SK-N-SH (cell line): ENCODE results near the gene PLLP.

Source experiments
- EP300 ChIP-seq, 2 experiments: IDR thresholded peaks; 2 replicates each; pipeline versions ENCODE4 v1.4.0 to v1.6.1; 2012; ENCODE audit warnings: borderline replicate concordance in 1 of 2, low read depth in 1 of 2, low read length in 1 of 2
- FOXM1 ChIP-seq: IDR thresholded peaks from 2 replicates; pipeline ENCODE4 v1.4.0; 2012; ENCODE audit warnings: low read depth, mild to moderate bottlenecking
- JUND ChIP-seq: IDR thresholded peaks from 2 replicates; pipeline ENCODE4 v1.4.0; 2012
- RAD21 ChIP-seq: IDR thresholded peaks from 2 replicates; pipeline ENCODE4 v1.6.1; 2012; ENCODE audit warnings: mild to moderate bottlenecking, low read length
- RFX5 ChIP-seq: IDR thresholded peaks from 2 replicates; pipeline ENCODE4 v1.6.1; 2012; ENCODE audit warnings: mild to moderate bottlenecking, improper control_type of control experiment, low read length
- TF ChIP-seq, protein P1 (sequence below): fragments of 200-600 bp; sonication (generic); IDR thresholded peaks from 2 replicates; pipeline ENCODE4 v1.6.1; 2017; ENCODE audit warnings: antibody characterized with exemption, mild to moderate bottlenecking, moderate library complexity

DNA sequence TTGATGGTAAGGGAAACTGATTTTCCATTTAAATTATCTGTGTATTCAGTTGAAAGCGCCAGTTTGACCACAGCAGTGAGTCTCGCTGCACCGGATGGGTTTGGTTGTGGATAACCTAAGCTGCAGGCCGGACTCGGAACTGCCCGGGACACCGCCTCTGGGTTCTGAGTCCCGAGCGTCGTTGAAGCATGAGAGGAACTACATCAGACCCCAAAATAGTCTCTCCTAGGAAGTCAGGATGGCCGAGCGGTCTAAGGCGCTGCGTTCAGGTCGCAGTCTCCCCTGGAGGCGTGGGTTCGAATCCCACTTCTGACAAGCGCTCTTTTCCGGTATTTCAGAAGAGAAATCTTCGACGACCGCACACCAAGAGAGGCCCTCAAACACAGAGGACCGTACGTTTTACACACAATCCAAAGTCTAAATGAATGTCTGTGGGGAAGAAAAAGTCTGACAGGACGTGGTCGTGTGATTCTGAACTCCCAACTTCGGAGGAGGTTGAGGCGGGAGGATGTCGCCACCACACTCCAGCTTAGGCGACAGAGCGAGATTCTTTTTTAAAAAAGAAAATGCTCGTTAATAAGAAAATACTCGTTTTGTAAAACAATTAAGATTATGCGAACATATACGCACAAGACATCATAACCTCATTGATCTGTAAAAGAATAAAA lies 15.4 kb upstream of the PLLP start:
- TF ChIP-seq, protein P1, sequence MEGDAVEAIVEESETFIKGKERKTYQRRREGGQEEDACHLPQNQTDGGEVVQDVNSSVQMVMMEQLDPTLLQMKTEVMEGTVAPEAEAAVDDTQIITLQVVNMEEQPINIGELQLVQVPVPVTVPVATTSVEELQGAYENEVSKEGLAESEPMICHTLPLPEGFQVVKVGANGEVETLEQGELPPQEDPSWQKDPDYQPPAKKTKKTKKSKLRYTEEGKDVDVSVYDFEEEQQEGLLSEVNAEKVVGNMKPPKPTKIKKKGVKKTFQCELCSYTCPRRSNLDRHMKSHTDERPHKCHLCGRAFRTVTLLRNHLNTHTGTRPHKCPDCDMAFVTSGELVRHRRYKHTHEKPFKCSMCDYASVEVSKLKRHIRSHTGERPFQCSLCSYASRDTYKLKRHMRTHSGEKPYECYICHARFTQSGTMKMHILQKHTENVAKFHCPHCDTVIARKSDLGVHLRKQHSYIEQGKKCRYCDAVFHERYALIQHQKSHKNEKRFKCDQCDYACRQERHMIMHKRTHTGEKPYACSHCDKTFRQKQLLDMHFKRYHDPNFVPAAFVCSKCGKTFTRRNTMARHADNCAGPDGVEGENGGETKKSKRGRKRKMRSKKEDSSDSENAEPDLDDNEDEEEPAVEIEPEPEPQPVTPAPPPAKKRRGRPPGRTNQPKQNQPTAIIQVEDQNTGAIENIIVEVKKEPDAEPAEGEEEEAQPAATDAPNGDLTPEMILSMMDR: peak; percentile 14; the same call in 1 of the 2 replicates
- no peak for TF ChIP-seq FOXM1
- TF ChIP-seq RAD21: no peak
- TF ChIP-seq RFX5: no peak
- TF ChIP-seq EP300 (IDR thresholded peaks at IDR 0.05; ENCODE audit: borderline replicate concordance in 1 of 2, low read depth in 1 of 2, low read length in 1 of 2): no peak; a peak in 2 of 4 replicates
- no peak for TF ChIP-seq JUND
